Activated T-cell treated with anti-CD3 and anti-CD28 coated beads for 4 hours (primary cell): ENCODE results near the gene CYP27C1.
"Not testable (repeated sequence)": the region's sequence is repeated elsewhere in the genome, so short reads cannot be mapped to it uniquely, and the experiment has no call there.

Experiments used
- DNase-seq: peaks from one replicate; pipeline ENCODE4 v3.0.0-alpha.2; 2020

The CYP27C1 gene, protein sequence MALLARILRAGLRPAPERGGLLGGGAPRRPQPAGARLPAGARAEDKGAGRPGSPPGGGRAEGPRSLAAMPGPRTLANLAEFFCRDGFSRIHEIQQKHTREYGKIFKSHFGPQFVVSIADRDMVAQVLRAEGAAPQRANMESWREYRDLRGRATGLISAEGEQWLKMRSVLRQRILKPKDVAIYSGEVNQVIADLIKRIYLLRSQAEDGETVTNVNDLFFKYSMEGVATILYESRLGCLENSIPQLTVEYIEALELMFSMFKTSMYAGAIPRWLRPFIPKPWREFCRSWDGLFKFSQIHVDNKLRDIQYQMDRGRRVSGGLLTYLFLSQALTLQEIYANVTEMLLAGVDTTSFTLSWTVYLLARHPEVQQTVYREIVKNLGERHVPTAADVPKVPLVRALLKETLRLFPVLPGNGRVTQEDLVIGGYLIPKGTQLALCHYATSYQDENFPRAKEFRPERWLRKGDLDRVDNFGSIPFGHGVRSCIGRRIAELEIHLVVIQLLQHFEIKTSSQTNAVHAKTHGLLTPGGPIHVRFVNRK

GRCh38 chr2:127220102-127220767, at the start of gene CYP27C1:
CYP27C1 (minus strand) TSS chr2:127220299; CDS start chr2:127220270, 29 bp downstream.
- no peak for DNase-seq

DNA sequence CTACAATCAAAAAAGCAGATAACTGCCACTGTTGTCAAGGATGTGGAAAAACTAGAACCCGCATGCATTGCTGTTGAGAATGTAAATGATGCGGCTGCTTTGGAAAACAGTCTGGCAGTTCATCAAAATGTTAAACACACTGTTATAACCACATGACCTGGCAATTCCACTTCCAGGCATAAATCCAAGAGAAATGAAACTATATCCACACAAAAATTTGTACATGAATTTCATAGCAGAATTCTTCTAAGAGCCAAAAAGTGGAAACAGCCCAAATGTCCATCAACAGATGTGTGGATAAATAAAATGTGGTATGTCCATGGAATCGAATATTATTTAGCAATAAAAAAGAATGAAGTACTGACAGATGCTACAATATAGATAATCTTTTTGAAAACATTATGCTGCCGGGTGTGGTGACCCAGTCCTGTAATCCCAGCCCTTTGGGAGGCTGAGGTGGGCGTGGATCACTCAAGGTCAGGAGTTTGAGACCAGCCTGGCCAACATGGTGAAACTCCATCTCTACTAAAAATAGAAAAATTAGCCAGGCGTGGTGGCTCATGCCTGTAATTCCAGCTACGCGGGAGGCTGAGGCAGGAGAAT, 41.8 kb upstream of the CYP27C1 start:
- DNase-seq, result no peak

DNA sequence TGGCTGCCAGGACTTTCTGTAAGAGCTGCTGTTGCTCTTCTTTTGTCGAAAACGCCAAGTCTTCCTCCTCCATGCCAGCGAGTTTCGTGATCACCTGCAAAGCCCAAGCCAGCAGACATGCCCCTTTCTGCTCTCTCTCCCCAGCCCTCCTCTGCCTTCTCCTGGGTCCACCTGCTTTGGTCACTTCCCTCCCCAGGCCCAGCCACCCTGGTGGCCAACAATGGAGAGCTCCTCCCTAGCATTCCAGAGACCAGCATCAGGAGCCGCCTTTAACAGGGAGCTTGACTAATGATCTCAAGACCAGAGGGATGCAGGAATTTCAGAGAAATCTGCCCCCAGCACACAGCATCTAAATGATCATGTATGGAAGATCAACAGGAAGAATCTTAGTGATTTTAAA, 39.3 kb upstream of the CYP27C1 start:
- DNase-seq, result no peak

DNA sequence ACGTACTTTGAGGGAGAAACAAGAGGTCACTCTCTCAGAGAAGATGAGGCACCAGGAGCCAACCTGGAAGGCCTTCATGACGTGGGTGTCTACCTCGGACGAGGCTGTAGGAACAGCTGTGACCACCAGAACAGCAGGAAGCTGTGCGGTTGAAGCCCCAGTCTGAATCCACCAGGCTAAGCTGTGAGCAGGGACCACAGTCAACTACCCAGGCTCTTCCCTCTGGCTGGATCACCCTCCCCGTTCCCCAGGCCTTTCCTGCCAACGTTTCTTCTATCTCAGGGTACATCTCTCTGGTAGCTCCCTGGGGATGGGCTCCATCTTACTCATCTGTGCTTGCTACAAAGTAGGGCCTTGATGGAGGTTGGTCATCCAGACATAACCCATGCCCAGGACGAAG, 36.8 kb upstream of the CYP27C1 start:
- no peak for DNase-seq

- no peak for DNase-seq
Observed at GRCh38 chr2:127256381-127256780, 36.3 kb upstream of the CYP27C1 start.

DNA sequence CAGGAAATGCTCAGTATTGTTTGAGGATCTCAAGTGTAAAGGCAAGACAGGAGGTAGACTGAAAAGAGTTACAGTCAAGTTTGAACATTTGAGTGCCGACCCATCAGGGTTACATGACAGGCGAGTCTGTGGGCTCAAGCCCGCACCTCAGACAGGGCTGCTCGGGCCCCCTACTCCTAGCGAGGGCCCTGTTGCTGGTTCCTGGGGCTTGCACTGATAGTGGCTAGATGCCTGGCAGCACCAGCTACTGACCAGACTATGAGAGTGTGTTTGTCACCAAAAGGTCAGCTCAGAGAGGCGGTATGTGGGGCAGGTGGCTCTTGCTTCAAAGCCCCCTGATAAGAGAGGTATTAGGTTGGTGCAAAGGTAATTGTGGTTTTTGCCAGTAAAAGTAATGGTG, 35.6 kb upstream of the CYP27C1 start:
- no peak for DNase-seq

- DNase-seq, result no peak
Observed at GRCh38 chr2:127255146-127255545, 35.0 kb upstream of the CYP27C1 start.

- DNase-seq, result no peak
Observed at GRCh38 chr2:127254386-127254981, 34.4 kb upstream of the CYP27C1 start.

- not testable (repeated sequence) for DNase-seq
Observed at GRCh38 chr2:127241184-127241583, 21.1 kb upstream of the CYP27C1 start.

DNA sequence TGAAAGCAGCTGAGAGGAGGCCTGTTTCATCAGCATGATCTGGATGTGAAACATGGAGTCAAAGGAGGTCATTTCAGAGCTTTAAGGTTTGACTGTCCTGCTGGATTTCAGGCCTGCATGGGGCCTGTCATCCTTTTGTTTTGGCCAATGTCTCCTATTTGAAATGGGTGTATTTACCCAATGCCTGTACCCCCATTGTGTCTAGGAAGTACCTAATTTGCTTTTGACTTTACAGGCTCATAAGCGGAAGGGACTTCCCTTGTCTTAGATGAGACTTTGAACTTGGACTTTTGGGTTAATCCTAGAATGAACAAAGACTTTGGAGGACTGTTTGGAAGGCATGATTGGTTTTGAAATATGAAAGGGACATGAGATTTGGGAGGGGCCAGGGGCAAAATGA, 19.3 kb upstream of the CYP27C1 start:
- DNase-seq, result no peak

DNA sequence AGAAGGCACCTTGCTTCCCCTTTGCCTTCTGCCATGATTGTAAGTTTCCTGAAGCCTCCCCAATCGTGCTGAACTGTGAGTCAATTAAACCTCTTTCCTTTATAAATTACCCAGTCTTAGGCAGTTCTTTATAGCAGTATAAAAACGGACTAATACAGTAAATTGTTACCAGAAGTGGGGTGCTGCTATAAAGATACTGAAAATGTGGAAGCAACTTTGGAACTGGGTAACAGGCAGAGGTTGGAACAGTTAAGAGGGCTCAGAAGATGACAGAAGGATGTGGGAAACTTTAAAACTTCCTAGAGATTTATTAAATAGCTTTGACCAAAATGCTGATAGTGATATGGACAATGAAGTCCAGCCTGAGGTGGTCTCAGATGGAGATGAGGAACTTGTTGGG, 17.7 kb upstream of the CYP27C1 start:
- not testable (repeated sequence) for DNase-seq

GRCh38 chr2:127235082-127235702, 15.1 kb upstream of the CYP27C1 start:
- no peak for DNase-seq

- DNase-seq, result no peak
Observed at GRCh38 chr2:127233710-127234109, 13.6 kb upstream of the CYP27C1 start.

DNA sequence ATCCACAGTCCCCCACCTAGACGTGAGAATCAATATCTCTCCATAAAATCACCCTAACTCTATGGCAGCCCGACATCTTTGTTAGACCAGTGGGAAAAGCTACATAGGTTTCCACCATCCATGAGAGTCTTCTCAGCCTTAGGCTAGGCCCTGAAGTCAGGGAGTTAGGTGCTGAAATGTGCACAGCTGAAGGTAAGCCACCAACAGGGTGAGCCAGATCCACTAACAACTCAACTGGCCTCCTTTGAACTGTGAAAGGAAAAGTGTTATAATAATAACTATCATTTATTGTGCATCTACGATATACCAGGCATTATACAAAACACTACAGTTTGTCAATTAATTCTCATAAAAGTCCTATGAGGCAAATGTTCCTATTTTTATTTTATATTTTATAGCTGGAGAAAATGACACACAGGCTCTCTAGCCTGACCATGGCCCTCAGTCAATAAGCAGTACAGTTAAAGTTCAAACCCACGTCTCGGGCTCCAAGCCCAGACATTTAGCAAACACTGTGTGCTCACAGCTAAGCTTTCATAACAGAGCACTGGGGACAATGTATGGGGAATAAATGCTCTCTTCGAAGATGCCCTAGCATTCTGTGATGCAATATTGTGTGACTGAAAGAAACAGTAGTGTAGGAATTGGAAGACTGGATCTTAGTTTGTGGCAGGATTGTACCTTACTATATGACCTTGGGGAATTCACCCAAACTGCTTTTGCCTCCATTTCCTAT, 11.2 kb upstream of the CYP27C1 start:
- no peak for DNase-seq

- no peak for DNase-seq
Observed at GRCh38 chr2:127229555-127229954, 9.5 kb upstream of the CYP27C1 start.

GRCh38 chr2:127228102-127228501, 8.0 kb upstream of the CYP27C1 start:
- no peak for DNase-seq

DNA sequence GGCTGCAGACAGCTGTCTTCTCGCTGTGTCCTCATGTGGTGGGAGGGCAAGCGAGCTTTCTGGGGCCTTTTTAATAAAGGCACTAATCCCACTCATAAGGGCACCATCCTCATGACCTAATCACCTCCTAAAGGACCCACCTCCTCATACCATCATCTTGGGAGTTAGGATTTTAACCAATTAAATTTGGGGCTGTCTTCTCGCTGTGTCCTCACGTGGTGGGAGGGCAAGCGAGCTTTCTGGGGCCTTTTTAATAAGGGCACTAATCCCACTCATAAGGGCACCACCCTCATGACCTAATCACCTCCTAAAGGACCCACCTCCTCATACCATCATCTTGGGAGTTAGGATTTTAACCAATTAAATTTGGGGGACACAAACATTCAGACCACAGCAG, 7.2 kb upstream of the CYP27C1 start:
- not testable (repeated sequence) for DNase-seq

GRCh38 chr2:127226520-127227263, 6.6 kb upstream of the CYP27C1 start:
- no peak for DNase-seq

GRCh38 chr2:127226132-127226519, 6.0 kb upstream of the CYP27C1 start:
- DNase-seq, result no peak

- no peak for DNase-seq
Observed at GRCh38 chr2:127225186-127225960, 5.3 kb upstream of the CYP27C1 start.

DNA sequence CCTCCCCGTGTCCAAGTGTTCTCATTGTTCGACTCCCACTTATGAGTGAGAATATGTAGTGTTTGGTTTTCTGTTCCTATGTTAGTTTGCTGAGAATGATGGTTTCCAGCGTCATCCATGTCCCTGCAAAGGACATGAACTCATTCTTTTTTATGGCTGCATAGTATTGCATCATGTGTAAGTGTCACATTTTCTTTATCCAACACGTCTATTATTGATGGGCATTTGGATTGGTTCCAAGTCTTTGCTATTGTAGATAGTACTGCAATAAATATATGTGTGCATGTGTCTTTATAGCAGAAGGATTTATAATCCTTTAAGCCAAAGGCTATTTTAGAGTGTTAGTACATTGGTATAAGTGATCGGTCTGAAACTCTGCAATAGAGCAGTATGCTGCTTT, 4.0 kb upstream of the CYP27C1 start:
- not testable (repeated sequence) for DNase-seq
